ENCODE measurements around the gene TGFBR2.

TGFBR2 gene

GRCh38 chr3:30692498-30693130 is 86.2 kb downstream of the TGFBR2 start:
- WGBS (ENCODE audit: insufficient coverage, insufficient read length) = no CpG with 5 or more reads among the region's 3 CpGs
- no peaks in the 10 kb centered on the region for H3K4me1 ChIP-seq (ENCODE audit: control insufficient read depth, insufficient read depth, low read length)
- no peak for DNase-seq (ENCODE audit: low read depth, low spot score)
- peaks cover 4% of the 10 kb centered on the region; the same call in 1 of the 2 replicates for H3K36me3 ChIP-seq (ENCODE audit: control insufficient read depth, insufficient read depth, low read length)
- H3K27me3 ChIP-seq (ENCODE audit: control insufficient read depth, insufficient read depth, low read length) = no peaks in the 10 kb centered on the region
- no peaks in the 10 kb centered on the region for H3K9me3 ChIP-seq (ENCODE audit: control insufficient read depth, insufficient read depth, low read length)
- H3K27ac ChIP-seq (ENCODE audit: low read length) = no peak overlapping the region
- H3K4me3 ChIP-seq (ENCODE audit: low read length) = no peak overlapping the region

- no CpG with 5 or more reads among the region's 2 CpGs for WGBS (ENCODE audit: insufficient coverage, insufficient read length)
- H3K36me3 ChIP-seq (ENCODE audit: control insufficient read depth, insufficient read depth, low read length) = peaks cover 4% of the 10 kb centered on the region; the same call in 1 of the 2 replicates
- peak; percentile 54 for DNase-seq (ENCODE audit: low read depth, low spot score)
Measured at GRCh38 chr3:30693470-30694120, 87.2 kb downstream of the TGFBR2 start.

GRCh38 chr3:30694148-30694547 is 87.7 kb downstream of the TGFBR2 start:
- no CpG with 5 or more reads among the region's 3 CpGs for WGBS (ENCODE audit: insufficient coverage, insufficient read length)
- no peaks in the 10 kb centered on the region for H3K27me3 ChIP-seq (ENCODE audit: control insufficient read depth, insufficient read depth, low read length)
- no peak overlapping the region for H3K4me3 ChIP-seq (ENCODE audit: low read length)
- no peak for DNase-seq (ENCODE audit: low read depth, low spot score)
- H3K9me3 ChIP-seq (ENCODE audit: control insufficient read depth, insufficient read depth, low read length) = no peaks in the 10 kb centered on the region
- no peak overlapping the region for H3K27ac ChIP-seq (ENCODE audit: low read length)
- no peaks in the 10 kb centered on the region for H3K4me1 ChIP-seq (ENCODE audit: control insufficient read depth, insufficient read depth, low read length)
- H3K36me3 ChIP-seq (ENCODE audit: control insufficient read depth, insufficient read depth, low read length) = peaks cover 4% of the 10 kb centered on the region; the same call in 1 of the 2 replicates

More at GRCh38 chr3:30693470-30694120, 87.2 kb downstream of the TGFBR2 start:
- Histone ChIP-seq H3K9me3 (ENCODE audit: control insufficient read depth, insufficient read depth, low read length) (no peaks in the 10 kb centered on the region), H3K4me1 (ENCODE audit: control insufficient read depth, insufficient read depth, low read length) (no peaks in the 10 kb centered on the region), H3K27me3 (ENCODE audit: control insufficient read depth, insufficient read depth, low read length) (no peaks in the 10 kb centered on the region), H3K4me3 (ENCODE audit: low read length) (no peak overlapping the region), H3K27ac (ENCODE audit: low read length) (no peak overlapping the region)

GRCh38 chr3:30694668-30695067 is 88.3 kb downstream of the TGFBR2 start:
- no peaks in the 10 kb centered on the region for H3K27me3 ChIP-seq (ENCODE audit: control insufficient read depth, insufficient read depth, low read length)

GRCh38 chr3:30695302-30696061 is 89.1 kb downstream of the TGFBR2 start:
- peak; percentile 20 for DNase-seq (ENCODE audit: low read depth, low spot score)
- H3K36me3 ChIP-seq (ENCODE audit: control insufficient read depth, insufficient read depth, low read length) = peaks cover 4% of the 10 kb centered on the region; the same call in 1 of the 2 replicates
- no peaks in the 10 kb centered on the region for H3K4me1 ChIP-seq (ENCODE audit: control insufficient read depth, insufficient read depth, low read length)
- no peaks in the 10 kb centered on the region for H3K27me3 ChIP-seq (ENCODE audit: control insufficient read depth, insufficient read depth, low read length)
- H3K27ac ChIP-seq (ENCODE audit: low read length) = no peak overlapping the region
- no peak overlapping the region for H3K4me3 ChIP-seq (ENCODE audit: low read length)
- WGBS (ENCODE audit: insufficient coverage, insufficient read length) = no CpG with 5 or more reads among the region's 6 CpGs
- no peaks in the 10 kb centered on the region for H3K9me3 ChIP-seq (ENCODE audit: control insufficient read depth, insufficient read depth, low read length)

More at GRCh38 chr3:30694668-30695067, 88.3 kb downstream of the TGFBR2 start:
- no peak overlapping the region for H3K27ac ChIP-seq (ENCODE audit: low read length)
- H3K4me3 ChIP-seq (ENCODE audit: low read length) = no peak overlapping the region
- no peaks in the 10 kb centered on the region for H3K9me3 ChIP-seq (ENCODE audit: control insufficient read depth, insufficient read depth, low read length)
- no peaks in the 10 kb centered on the region for H3K4me1 ChIP-seq (ENCODE audit: control insufficient read depth, insufficient read depth, low read length)
- no peak for DNase-seq (ENCODE audit: low read depth, low spot score)
- no CpG with 5 or more reads among the region's 3 CpGs for WGBS (ENCODE audit: insufficient coverage, insufficient read length)
- peaks cover 4% of the 10 kb centered on the region; the same call in 1 of the 2 replicates for H3K36me3 ChIP-seq (ENCODE audit: control insufficient read depth, insufficient read depth, low read length)

- DNase-seq (ENCODE audit: low read depth, low spot score) = no peak
- Histone ChIP-seq H3K4me3 (ENCODE audit: low read length) (no peak overlapping the region), H3K9me3 (ENCODE audit: control insufficient read depth, insufficient read depth, low read length) (no peaks in the 10 kb centered on the region), H3K36me3 (ENCODE audit: control insufficient read depth, insufficient read depth, low read length) (no peaks in the 10 kb centered on the region), H3K4me1 (ENCODE audit: control insufficient read depth, insufficient read depth, low read length) (no peaks in the 10 kb centered on the region), H3K27ac (ENCODE audit: low read length) (no peak overlapping the region), H3K27me3 (ENCODE audit: control insufficient read depth, insufficient read depth, low read length) (no peaks in the 10 kb centered on the region)
- WGBS (ENCODE audit: insufficient coverage, insufficient read length) = no CpG with 5 or more reads among the region's 3 CpGs
Measured at GRCh38 chr3:30696403-30696819, 90.0 kb downstream of the TGFBR2 start.

- no peaks in the 10 kb centered on the region for H3K36me3 ChIP-seq (ENCODE audit: control insufficient read depth, insufficient read depth, low read length)
- WGBS (ENCODE audit: insufficient coverage, insufficient read length) = no CpG with 5 or more reads among the region's 2 CpGs
Measured at GRCh38 chr3:30696896-30697295, 90.5 kb downstream of the TGFBR2 start.

GRCh38 chr3:30698549-30698948 is 92.1 kb downstream of the TGFBR2 start:
- no peak for DNase-seq (ENCODE audit: low read depth, low spot score)
- H3K4me3 ChIP-seq (ENCODE audit: low read length) = no peak overlapping the region

More at GRCh38 chr3:30696896-30697295, 90.5 kb downstream of the TGFBR2 start:
- no peaks in the 10 kb centered on the region for H3K9me3 ChIP-seq (ENCODE audit: control insufficient read depth, insufficient read depth, low read length)
- H3K4me1 ChIP-seq (ENCODE audit: control insufficient read depth, insufficient read depth, low read length) = no peaks in the 10 kb centered on the region
- H3K4me3 ChIP-seq (ENCODE audit: low read length) = no peak overlapping the region
- H3K27ac ChIP-seq (ENCODE audit: low read length) = no peak overlapping the region
- no peak for DNase-seq (ENCODE audit: low read depth, low spot score)
- no peaks in the 10 kb centered on the region for H3K27me3 ChIP-seq (ENCODE audit: control insufficient read depth, insufficient read depth, low read length)

GRCh38 chr3:30699927-30700326 is 93.5 kb downstream of the TGFBR2 start:
- no peaks in the 10 kb centered on the region; the same call in 1 of the 2 replicates for H3K36me3 ChIP-seq (ENCODE audit: control insufficient read depth, insufficient read depth, low read length)
- H3K4me3 ChIP-seq (ENCODE audit: low read length) = no peak overlapping the region
- DNase-seq (ENCODE audit: low read depth, low spot score) = no peak
- no peaks in the 10 kb centered on the region for H3K27me3 ChIP-seq (ENCODE audit: control insufficient read depth, insufficient read depth, low read length)
- H3K27ac ChIP-seq (ENCODE audit: low read length) = no peak overlapping the region
- H3K4me1 ChIP-seq (ENCODE audit: control insufficient read depth, insufficient read depth, low read length) = no peaks in the 10 kb centered on the region
- no CpG with 5 or more reads among the region's 4 CpGs for WGBS (ENCODE audit: insufficient coverage, insufficient read length)
- H3K9me3 ChIP-seq (ENCODE audit: control insufficient read depth, insufficient read depth, low read length) = peaks cover 3% of the 10 kb centered on the region; the same call in 1 of the 2 replicates

More at GRCh38 chr3:30698549-30698948, 92.1 kb downstream of the TGFBR2 start:
- H3K36me3 ChIP-seq (ENCODE audit: control insufficient read depth, insufficient read depth, low read length) = no peaks in the 10 kb centered on the region; the same call in 1 of the 2 replicates
- no CpG with 5 or more reads among the region's 2 CpGs for WGBS (ENCODE audit: insufficient coverage, insufficient read length)
- no peaks in the 10 kb centered on the region for H3K27me3 ChIP-seq (ENCODE audit: control insufficient read depth, insufficient read depth, low read length)
- H3K9me3 ChIP-seq (ENCODE audit: control insufficient read depth, insufficient read depth, low read length) = peaks cover 3% of the 10 kb centered on the region; the same call in 1 of the 2 replicates
- H3K27ac ChIP-seq (ENCODE audit: low read length) = no peak overlapping the region
- H3K4me1 ChIP-seq (ENCODE audit: control insufficient read depth, insufficient read depth, low read length) = no peaks in the 10 kb centered on the region

- no peak for DNase-seq (ENCODE audit: low read depth, low spot score)
- Histone ChIP-seq H3K36me3 (ENCODE audit: control insufficient read depth, insufficient read depth, low read length) (no peaks in the 10 kb centered on the region; the same call in 1 of the 2 replicates), H3K4me1 (ENCODE audit: control insufficient read depth, insufficient read depth, low read length) (no peaks in the 10 kb centered on the region), H3K27me3 (ENCODE audit: control insufficient read depth, insufficient read depth, low read length) (no peaks in the 10 kb centered on the region), H3K9me3 (ENCODE audit: control insufficient read depth, insufficient read depth, low read length) (peaks cover 3% of the 10 kb centered on the region; the same call in 1 of the 2 replicates), H3K4me3 (ENCODE audit: low read length) (no peak overlapping the region), H3K27ac (ENCODE audit: low read length) (no peak overlapping the region)
- WGBS (ENCODE audit: insufficient coverage, insufficient read length) = no CpG with 5 or more reads among the region's 3 CpGs
Measured at GRCh38 chr3:30700702-30701321, 94.4 kb downstream of the TGFBR2 start.

Data from iPS DF 6.9 (cell line).